Measurements from ENCODE around the gene PPIG. TPM values are rescaled to one million over a fixed set of nuclear protein-coding genes. Genes with fewer than 3 reads are reported as not detected.

Gene PPIG
- total RNA-seq, 2 experiments from 2014 or later, result 48.8 to 49.6 TPM

Other genes with a start within 250 kb of the PPIG start
- gene LRP2, start 221.8 kb upstream of the PPIG start, total RNA-seq, result under 1 TPM; 0.25 to 0.28 TPM
- gene BBS5, start 104.9 kb upstream of the PPIG start, total RNA-seq, result 1 to 10 TPM in 1 of 2 experiments, under 1 TPM in 1; 0.90 to 1.1 TPM
- not detected for gene KLHL41, start 74.6 kb upstream of the PPIG start, total RNA-seq
- gene FASTKD1, start 10.5 kb upstream of the PPIG start, total RNA-seq, result 10 to 100 TPM; 35.4 to 36.2 TPM
- gene CFAP210, start 110.1 kb downstream of the PPIG start, total RNA-seq, result not detected
- gene PHOSPHO2, start 110.1 kb downstream of the PPIG start, total RNA-seq, result 1 to 10 TPM; 2.8 to 3.4 TPM
- gene KLHL23, start 149.5 kb downstream of the PPIG start, total RNA-seq, result 1 to 10 TPM; 2.3 to 2.8 TPM
- gene SSB, start 214.5 kb downstream of the PPIG start, total RNA-seq, result 10 to 100 TPM; 81.6 to 85.4 TPM
- gene METTL5, start 240.6 kb downstream of the PPIG start, total RNA-seq, result 10 to 100 TPM; 63.4 to 63.6 TPM
- gene UBR3, start 243.1 kb downstream of the PPIG start, total RNA-seq, result 10 to 100 TPM; 19.7 to 19.8 TPM

Measured in activated CD4-positive, alpha-beta memory T cell treated with anti-CD3 and anti-CD28 coated beads, Interleukin-2, amount 10 ng/mL, durations not matched to agents 7 days and 5 days (primary cell).